H4 (cell line): ENCODE results near the gene SULT2B1. TPM values are rescaled to one million over a fixed set of nuclear protein-coding genes. Genes with fewer than 3 reads are reported as not detected.
A peak's percentile ranks its signal among the peaks of the same experiment; 100 is the strongest.

Experiments
- DNase-seq: peaks from one replicate; pipeline ENCODE4 v3.0.0-alpha.2; 2015; ENCODE audit warnings: low spot score
- total RNA-seq: library from RNA; depleted of rRNA; stranded (reverse); fragments of >200 nt; shearing (Covaris generic); gene quantifications from 2 replicates; pipeline ENCODE4 v1.2.3, GENCODE V29; 2014

The SULT2B1 gene
- total RNA-seq, 1 experiment from 2014 or later = 0.23 TPM

DNA sequence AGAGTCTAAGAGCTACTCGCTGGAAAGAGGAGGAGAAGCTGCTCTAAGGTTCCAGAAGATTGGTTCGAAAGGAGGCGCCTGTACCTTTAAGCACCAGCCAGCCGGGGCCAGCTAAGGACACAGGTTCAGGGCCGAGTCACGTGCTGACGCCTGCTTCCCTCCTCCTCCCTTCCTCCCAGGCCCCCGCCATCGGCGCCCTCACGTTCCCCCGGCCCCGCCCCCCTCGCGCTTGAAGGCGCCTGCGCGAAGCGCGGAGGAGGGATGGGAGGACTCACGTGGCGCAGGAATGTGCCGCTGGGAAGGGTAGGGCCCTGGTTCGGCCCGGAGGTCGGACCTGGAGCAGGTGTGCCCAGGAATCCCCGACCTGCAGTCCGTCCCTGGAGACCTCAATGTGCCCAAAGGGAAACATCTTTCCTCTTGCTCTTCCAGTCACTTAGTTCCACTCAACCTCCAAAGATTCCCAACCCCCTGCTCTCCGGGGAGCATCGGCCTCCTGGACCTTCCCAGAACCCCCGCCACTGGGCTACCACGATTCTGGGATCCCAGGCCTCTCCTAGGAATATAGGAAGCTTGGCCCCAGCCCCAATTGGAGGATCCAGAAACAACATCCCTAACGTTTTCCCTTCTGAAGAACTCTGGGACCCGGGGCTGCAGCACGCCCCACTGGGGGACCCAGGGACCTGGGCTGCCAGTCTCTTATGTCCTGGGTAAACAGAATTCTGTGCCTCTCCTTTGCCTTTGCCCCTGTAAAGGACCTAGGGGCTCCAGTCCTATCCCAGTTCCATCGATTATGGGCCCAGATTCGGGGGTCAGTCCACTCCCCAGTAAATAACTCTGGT lies 82.7 kb downstream of the SULT2B1 start:
- DNase-seq = peak; percentile 98

- no peak for DNase-seq
Measured at GRCh38 chr19:48635263-48635965, 83.4 kb downstream of the SULT2B1 start.

- no peak for DNase-seq
Measured at GRCh38 chr19:48635966-48636858, 84.2 kb downstream of the SULT2B1 start.

DNA sequence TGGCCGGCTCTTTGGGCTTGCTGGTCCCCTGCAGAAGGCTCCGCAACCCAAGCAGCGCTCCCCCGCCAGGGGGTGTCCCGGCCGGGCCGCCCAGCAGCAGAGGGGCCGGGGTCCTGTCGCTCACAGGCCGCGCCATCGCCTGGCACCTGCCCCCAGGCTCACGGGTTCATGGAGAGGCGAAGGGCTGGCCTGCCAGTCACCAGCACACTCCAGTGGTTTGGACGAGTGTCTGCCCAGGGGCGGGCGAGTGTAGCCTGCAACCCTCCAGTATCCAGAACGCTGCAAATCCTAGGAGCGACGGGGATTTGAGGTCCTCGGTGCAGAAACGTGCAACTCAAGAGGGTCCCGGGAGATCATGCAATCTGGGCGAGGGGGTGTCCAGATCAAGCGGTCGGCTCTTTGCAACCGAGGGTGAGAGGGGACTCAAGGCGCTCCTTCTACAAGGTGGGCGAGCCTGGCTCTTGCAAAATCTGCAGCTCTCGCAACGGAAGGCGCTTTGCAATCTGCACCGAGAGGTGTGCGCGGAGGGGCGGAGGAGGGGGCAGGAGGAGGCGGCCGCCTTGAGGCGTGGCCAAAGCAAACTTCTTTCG lies 85.0 kb downstream of the SULT2B1 start, which contains the start of gene DBP:
Gene DBP (minus strand): TSS at position 521 of the 590 bp plus-strand sequence. CDS start 385 bp downstream, at position 136.
- no peak for DNase-seq

GRCh38 chr19:48637449-48637947 lies 85.5 kb downstream of the SULT2B1 start:
- peak; percentile 100 for DNase-seq

- DNase-seq = peak; percentile 96
Measured at GRCh38 chr19:48637948-48638830, 86.2 kb downstream of the SULT2B1 start.

DNA sequence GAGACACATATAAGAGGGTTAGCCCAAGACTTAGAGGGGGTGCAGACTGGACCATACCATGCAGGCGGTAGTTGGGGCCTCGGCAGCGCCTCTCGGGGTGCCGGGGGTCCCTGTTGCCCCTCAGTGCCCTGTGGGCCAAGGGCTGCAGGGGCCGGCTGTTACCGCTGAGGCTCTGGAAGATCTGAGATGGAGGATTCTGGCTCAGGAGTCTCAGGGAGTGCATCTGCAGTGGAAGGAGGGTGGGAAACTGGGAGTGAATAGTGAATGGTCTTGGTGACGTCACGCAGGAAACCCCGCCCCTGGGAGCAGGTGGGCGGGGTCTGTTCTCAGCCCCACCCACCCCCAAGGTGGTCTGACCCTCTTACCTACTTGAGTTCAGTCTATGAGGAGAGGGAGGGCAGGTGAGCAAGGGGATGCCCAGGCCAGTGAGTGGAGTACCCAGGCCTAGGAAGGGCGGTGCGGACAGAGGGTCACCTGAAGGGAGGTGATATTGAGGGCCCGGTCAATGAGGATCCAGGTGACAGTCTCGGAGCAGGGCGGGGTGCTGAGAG lies 86.9 kb downstream of the SULT2B1 start:
- DNase-seq = no peak

DNA sequence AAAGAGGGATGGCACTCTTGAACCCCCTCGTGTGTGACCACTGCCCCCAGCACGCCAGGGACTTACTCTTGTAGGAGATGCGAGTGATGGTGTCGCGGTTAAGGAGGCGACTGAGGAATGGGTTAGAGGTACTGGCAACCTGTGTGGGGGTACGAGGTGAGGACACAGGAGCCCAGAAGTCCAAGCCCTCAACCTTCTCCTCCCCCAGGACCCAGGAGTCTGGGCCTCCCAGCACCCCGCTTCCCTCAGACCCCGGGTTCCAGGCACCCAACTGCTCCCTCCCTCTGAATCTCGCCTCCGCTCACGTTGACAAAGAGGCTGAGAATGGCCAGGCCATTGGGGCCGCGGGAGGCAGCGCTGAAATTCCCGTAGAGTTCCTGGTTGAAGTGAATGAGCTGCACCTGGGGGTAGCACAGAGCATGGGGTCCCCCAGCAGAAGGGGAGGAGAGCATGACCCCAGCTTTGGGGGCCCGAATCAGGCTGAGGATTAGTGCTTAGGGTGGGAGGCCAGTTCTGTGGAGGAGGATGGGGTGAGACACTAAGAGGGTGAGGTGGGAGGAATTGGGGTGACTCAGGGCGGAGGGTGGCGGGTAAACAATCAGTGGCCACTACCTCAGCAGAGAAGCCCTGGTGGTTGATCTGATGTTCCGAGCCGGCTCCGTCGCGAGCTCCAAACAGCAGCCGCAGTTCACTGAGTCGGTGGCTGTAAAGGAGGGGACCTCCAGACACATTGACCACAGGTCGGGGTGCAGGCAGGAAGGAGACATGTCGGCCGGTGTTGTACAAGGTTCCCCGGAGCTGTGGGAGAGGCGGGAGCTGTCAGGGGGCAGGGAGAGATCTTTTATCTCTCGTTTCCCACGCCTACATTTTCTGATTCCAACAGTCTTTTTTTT lies 87.8 kb downstream of the SULT2B1 start:
- no peak for DNase-seq

GRCh38 chr19:48641850-48642249 lies 89.9 kb downstream of the SULT2B1 start:
- DNase-seq = no peak

DNA sequence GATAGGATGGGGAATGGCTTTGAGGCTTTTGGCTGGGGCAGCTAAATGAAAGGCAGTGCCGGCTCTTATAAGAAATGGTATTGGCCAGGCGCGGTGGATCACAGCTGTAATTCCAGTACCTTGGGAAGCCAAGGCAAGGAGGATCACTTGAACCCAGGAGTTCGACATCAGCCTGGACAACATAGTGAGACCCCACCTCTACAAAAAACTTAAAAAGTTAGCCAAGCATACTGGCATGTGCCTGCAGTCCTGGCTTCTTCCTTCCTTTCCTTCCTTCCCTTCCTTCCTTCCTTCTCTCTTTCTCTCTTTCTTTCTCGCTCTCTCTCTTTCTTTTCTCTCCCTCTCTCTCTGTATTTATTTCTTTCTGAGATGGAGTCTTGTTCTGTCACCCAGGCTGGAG lies 90.9 kb downstream of the SULT2B1 start:
- DNase-seq = no peak

GRCh38 chr19:48644355-48644754 lies 92.4 kb downstream of the SULT2B1 start:
- DNase-seq = no peak

DNA sequence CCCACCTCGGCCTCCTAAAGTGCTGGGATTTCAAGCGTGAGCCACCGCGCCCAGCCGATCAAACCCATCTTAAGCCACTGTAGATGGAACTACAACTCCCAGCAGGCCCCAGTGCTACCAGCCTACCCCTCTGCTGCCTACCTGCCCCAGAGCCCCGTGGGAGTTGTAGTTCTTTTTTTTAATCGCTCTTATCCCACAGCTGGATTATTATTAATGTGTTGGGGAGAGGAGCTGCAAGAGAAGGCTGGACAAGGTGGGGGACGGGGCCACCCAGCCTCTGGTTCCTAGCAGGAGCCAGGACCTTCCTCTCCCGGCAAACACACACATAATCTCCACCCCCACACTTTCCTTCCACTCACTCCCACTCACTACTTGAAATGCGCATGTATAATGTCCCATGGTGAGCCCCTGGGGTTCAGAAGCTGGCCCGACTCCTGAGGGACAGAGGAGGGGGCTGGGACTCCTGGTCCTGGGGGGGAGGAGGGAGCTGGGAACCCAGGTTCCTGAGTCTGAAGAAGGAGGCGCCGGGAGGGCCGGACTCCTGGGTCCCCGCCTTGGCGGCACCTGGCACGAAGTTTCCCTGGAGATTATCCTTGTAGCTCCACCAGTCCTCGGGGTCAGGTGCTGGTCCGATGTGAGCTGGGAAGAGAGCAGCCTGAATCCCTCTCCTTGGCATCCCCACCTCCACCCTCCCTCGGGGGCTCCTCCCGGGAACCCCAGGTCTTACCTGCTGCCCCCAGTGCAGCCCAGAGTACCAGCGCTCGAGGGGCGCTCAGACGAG lies 93.1 kb downstream of the SULT2B1 start:
- DNase-seq = peak; percentile 69

DNA sequence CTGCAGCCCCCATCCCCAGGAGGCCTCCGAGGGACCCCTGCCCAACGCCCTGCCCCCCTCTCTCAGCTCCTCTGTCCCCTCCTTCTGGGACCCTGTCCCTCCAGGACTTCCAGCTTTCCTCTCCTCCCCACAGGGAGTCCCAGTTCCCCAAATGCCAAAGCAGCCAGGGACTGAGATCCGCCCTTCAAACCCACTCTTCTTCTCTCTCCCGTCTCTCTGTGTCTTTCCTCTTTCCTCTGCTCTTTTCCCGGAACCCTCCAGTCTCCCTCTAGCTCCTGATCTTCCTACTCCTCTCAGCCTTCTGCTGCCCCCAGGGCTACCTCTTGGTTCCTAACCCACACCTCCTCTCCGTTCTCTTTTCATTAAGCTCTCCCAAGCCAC lies 93.6 kb downstream of the SULT2B1 start:
- no peak for DNase-seq

DNA sequence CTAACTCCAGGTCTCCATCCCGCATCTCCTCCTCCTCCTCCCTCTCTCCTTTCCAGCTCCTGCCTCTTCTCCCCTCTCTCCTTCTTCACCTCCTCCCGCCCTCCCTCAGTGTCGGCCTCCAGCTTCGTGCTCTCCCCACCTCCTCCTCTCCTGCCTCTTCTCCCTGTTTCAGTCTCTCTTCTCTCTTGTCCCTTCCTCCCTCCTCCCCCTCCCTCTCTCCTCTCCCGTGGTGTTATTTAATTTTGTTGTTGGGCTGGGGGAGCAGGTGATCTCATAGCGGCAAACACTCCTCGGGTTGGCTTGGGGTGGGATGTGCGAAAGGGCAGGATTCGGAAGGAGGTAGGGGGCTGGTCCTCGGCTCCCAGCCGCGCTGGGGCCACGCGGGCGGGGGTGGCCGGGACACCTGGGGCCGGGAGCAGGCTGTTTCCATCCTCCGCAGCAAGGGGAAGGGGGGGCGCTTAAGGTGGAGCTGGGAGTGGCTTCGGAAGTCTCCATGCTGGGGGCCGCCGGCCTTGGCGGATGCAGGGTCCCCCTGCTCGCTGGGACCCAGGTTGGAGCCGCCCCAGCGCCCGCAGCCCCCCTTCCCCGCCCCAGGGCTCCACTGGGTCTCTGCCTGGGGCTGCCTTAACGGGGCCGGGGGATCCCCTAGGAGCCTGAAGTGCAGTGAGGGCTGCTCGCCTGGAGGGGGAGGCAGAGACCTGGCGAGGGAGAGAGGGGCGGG lies 94.2 kb downstream of the SULT2B1 start, which contains the start of gene CA11:
Gene CA11 (minus strand): TSS at position 187 of the 721 bp plus-strand sequence. CDS start 555 bp downstream, outside the sequence.
- peak; percentile 65 for DNase-seq

- peak; percentile 93 for DNase-seq
Measured at GRCh38 chr19:48646722-48647216, 94.8 kb downstream of the SULT2B1 start.

GRCh38 chr19:48648134-48648533 lies 96.2 kb downstream of the SULT2B1 start:
- no peak for DNase-seq
